ENCODE measurements around the gene GLI3. TPM values are rescaled to one million over a fixed set of nuclear protein-coding genes. Genes with fewer than 3 reads are reported as not detected.

The GLI3 gene
- total RNA-seq, 1 experiment from 2014 or later = 45.0 TPM

GRCh38 chr7:42016517-42016916 is 220.5 kb downstream of the GLI3 start:
- Histone ChIP-seq H2BK12ac (ENCODE audit: insufficient read length, low read depth, low read length) (no peak overlapping the region), H3K79me2 (ENCODE audit: insufficient read depth, low read length) (no peaks in the 10 kb centered on the region), H3K4me1 (ENCODE audit: insufficient read depth, low read length) (no peaks in the 10 kb centered on the region), H2AK5ac (ENCODE audit: insufficient read length, low read length) (no peak overlapping the region), H3K9ac (ENCODE audit: extremely low read depth, insufficient read length, low read length) (no peak overlapping the region), H3K14ac (ENCODE audit: insufficient read depth, low read length) (no peak overlapping the region), H4K8ac (replicated peaks; ENCODE audit: insufficient read length, low read depth, low read length) (no peak overlapping the region), H3K4ac (ENCODE audit: low read depth, low read length) (no peak overlapping the region), H3K23ac (ENCODE audit: insufficient read length, low read depth, low read length) (no peak overlapping the region), H2AFZ (ENCODE audit: low read length) (no peak overlapping the region), H4K5ac (ENCODE audit: insufficient read length, low read depth, low read length) (no peak overlapping the region), H2BK15ac (ENCODE audit: low read depth, low read length) (no peak overlapping the region), H4K20me1 (ENCODE audit: control insufficient read depth, insufficient read depth, insufficient read length) (no peaks in the 10 kb centered on the region), H3K9me3 (ENCODE audit: control insufficient read depth, low read depth, low read length) (no peaks in the 10 kb centered on the region), H3K23me2 (ENCODE audit: insufficient read length, low read depth, low read length, poor library complexity, severe bottlenecking) (no peaks in the 10 kb centered on the region), H3K27ac (ENCODE audit: insufficient read length, low read depth, low read length) (no peak overlapping the region), H4K91ac (ENCODE audit: insufficient read length, low read depth, low read length) (no peak overlapping the region), H3K56ac (ENCODE audit: insufficient read length, low read depth, low read length) (no peak overlapping the region), H2BK120ac (ENCODE audit: low read depth, low read length, poor library complexity, severe bottlenecking) (no peak overlapping the region), H3T11ph (ENCODE audit: low read length) (no peak overlapping the region), H3K4me2 (ENCODE audit: insufficient read depth, insufficient read length, low read length) (no peak overlapping the region), H2BK20ac (ENCODE audit: low read depth, low read length, poor library complexity, severe bottlenecking) (no peak overlapping the region), H3K79me1 (ENCODE audit: insufficient read depth, low read depth, low read length, poor library complexity, severe bottlenecking) (no peaks in the 10 kb centered on the region), H2BK5ac (ENCODE audit: insufficient read length, low read length) (no peak overlapping the region), H3K18ac (ENCODE audit: insufficient read length, low read depth, low read length) (no peak overlapping the region), H3K27me3 (ENCODE audit: insufficient read depth, low read length) (no peaks in the 10 kb centered on the region)
- DNase-seq = no peak
- Mint-ChIP-seq H3K9me3 (peaks cover 5 to 8% of the 10 kb centered on the region in 2 experiments), H3K4me3 (no peak overlapping the region), H3K36me3 (ENCODE audit: insufficient read depth in 1 of 3, low read depth in 3 of 3) (peaks cover 13 to 26% (median 21%) of the 10 kb centered on the region in 3 experiments), H3K4me1 (peaks cover 20 to 26% of the 10 kb centered on the region in 2 experiments), H3K27me3 (ENCODE audit: low read depth) (no peaks in the 10 kb centered on the region), H3K27ac (no peak overlapping the region)
- WGBS (ENCODE audit: extremely low coverage, insufficient read length, low lambda C conversion rate) = no CpG with 5 or more reads among the region's 3 CpGs
- no peak for TF ChIP-seq CTCF (conservative IDR thresholded peaks at IDR 0.05)
